RWPE2 (cell line): ENCODE data around the gene RNF186.

Experiments
- ATAC-seq: fragments of 200-7000 bp; cut with Tn5 transposase; 3 replicates; pipeline ENCODE4 v1.9.1; 2021; ENCODE audit warnings: low read depth
- DNase-seq: peaks from one replicate; pipeline ENCODE4 v3.0.0-alpha.2; 2020; ENCODE audit warnings: low spot score
- H3K27ac ChIP-seq: fragments of 450-650 bp; 2 replicates; pipeline ENCODE4 v1.5.1; 2017; ENCODE audit warnings: mild to moderate bottlenecking; ENCODE audit not compliant: poor library complexity, severe bottlenecking
- H3K27me3 ChIP-seq: fragments of 250-450 bp; sonication (Bioruptor Pico); 2 replicates; pipeline ENCODE4 v1.5.1; 2021; ENCODE audit warnings: mild to moderate bottlenecking, moderate library complexity; ENCODE audit not compliant: insufficient read depth, poor library complexity, severe bottlenecking
- H3K36me3 ChIP-seq: fragments of 250-450 bp; sonication (Bioruptor Pico); 2 replicates; pipeline ENCODE4 v1.5.1; 2020; ENCODE audit warnings: low read depth, mild to moderate bottlenecking, moderate library complexity
- H3K4me1 ChIP-seq: fragments of 250-450 bp; sonication (Bioruptor Pico); 2 replicates; pipeline ENCODE4 v1.5.1; 2021; ENCODE audit warnings: mild to moderate bottlenecking, moderate library complexity; ENCODE audit not compliant: insufficient read depth, poor library complexity, severe bottlenecking
- H3K4me3 ChIP-seq: fragments of 250-450 bp; sonication (Bioruptor Pico); 2 replicates; pipeline ENCODE4 v1.5.1; 2021; ENCODE audit warnings: mild to moderate bottlenecking, moderate library complexity; ENCODE audit not compliant: severe bottlenecking
- H3K9me3 ChIP-seq: fragments of 250-450 bp; sonication (Bioruptor Pico); 2 replicates; pipeline ENCODE4 v1.5.1; 2021; ENCODE audit warnings: mild to moderate bottlenecking, moderate library complexity; ENCODE audit not compliant: severe bottlenecking
- CTCF ChIP-seq: fragments of 450-650 bp; IDR thresholded peaks from one replicate; pipeline ENCODE4 v1.5.1; 2017; ENCODE audit warnings: mild to moderate bottlenecking, moderate library complexity; ENCODE audit not compliant: poor library complexity, severe bottlenecking

The RNF186 gene

GRCh38 chr1:19809044-19809750, 5.9 kb downstream of the RNF186 start:
- TF ChIP-seq CTCF: no peak
- ATAC-seq: no peak
- Histone ChIP-seq H3K4me1 (no peaks in the 10 kb centered on the region), H3K9me3 (no peaks in the 10 kb centered on the region), H3K27ac (no peak overlapping the region), H3K4me3 (no peak overlapping the region), H3K36me3 (no peaks in the 10 kb centered on the region), H3K27me3 (no peaks in the 10 kb centered on the region)
- DNase-seq: no peak

GRCh38 chr1:19808351-19808750, 6.7 kb downstream of the RNF186 start:
- Histone ChIP-seq H3K27ac (no peak overlapping the region), H3K36me3 (no peaks in the 10 kb centered on the region), H3K4me1 (no peaks in the 10 kb centered on the region), H3K4me3 (no peak overlapping the region), H3K9me3 (no peaks in the 10 kb centered on the region), H3K27me3 (no peaks in the 10 kb centered on the region)
- no peak for DNase-seq
- no peak for TF ChIP-seq CTCF
- ATAC-seq: no peak

GRCh38 chr1:19804831-19805251, 10.2 kb downstream of the RNF186 start:
- ATAC-seq (no peak), DNase-seq (no peak)
- TF ChIP-seq CTCF: no peak
- H3K27ac ChIP-seq: no peak overlapping the region
- no peaks in the 10 kb centered on the region for H3K27me3 ChIP-seq
- no peaks in the 10 kb centered on the region for H3K9me3 ChIP-seq
- no peaks in the 10 kb centered on the region for H3K4me1 ChIP-seq
- H3K36me3 ChIP-seq: no peaks in the 10 kb centered on the region
- no peak overlapping the region for H3K4me3 ChIP-seq

GRCh38 chr1:19802269-19802668, 12.8 kb downstream of the RNF186 start:
- Histone ChIP-seq H3K27me3 (no peaks in the 10 kb centered on the region), H3K4me1 (no peaks in the 10 kb centered on the region), H3K27ac (no peak overlapping the region), H3K4me3 (no peak overlapping the region), H3K9me3 (no peaks in the 10 kb centered on the region), H3K36me3 (no peaks in the 10 kb centered on the region)
- no peak for TF ChIP-seq CTCF
- ATAC-seq (no peak), DNase-seq (no peak)

- H3K4me1 ChIP-seq: no peaks in the 10 kb centered on the region
- TF ChIP-seq CTCF: no peak
- H3K4me3 ChIP-seq: peak overlapping the region; percentile 66
- H3K27ac ChIP-seq: peak overlapping the region; percentile 44
- H3K27me3 ChIP-seq: no peaks in the 10 kb centered on the region
- H3K9me3 ChIP-seq: no peaks in the 10 kb centered on the region
- ATAC-seq (peak; percentile 69), DNase-seq (peak; percentile 69)
- H3K36me3 ChIP-seq: no peaks in the 10 kb centered on the region
Measured at GRCh38 chr1:19800076-19800804, 14.8 kb downstream of the RNF186 start.
